Fibroblast of villous mesenchyme (primary cell): ENCODE data around the gene CALML3. TPM values are rescaled to one million over a fixed set of nuclear protein-coding genes. Genes with fewer than 3 reads are reported as not detected.

Experiments
- DNase-seq: peaks from one replicate; pipeline ENCODE4 v3.0.0-alpha.2; 2010; ENCODE audit warnings: low read depth
- H3K4me3 ChIP-seq: 2 replicates; pipeline ENCODE4 v1.5.1; 2011; ENCODE audit warnings: low read depth, mild to moderate bottlenecking, low read length
- CTCF ChIP-seq: IDR thresholded peaks from 2 replicates; pipeline ENCODE4 v1.5.1; 2012; ENCODE audit warnings: low read depth, mild to moderate bottlenecking, low read length; ENCODE audit not compliant: insufficient read depth
- total RNA-seq: library from RNA; depleted of rRNA; stranded (reverse); fragments of >200 nt; gene quantifications from 2 replicates; pipeline ENCODE4 v1.2.3, GENCODE V29; 2012

Gene CALML3
- total RNA-seq, 1 donor, result not detected

- no peak for TF ChIP-seq CTCF
- no peak for DNase-seq
- no peak overlapping the region for H3K4me3 ChIP-seq
These were observed 12.4 kb upstream of the CALML3 start for GRCh38 chr10:5512331-5512730.

GRCh38 chr10:5512881-5513612, 11.7 kb upstream of the CALML3 start:
- no peak for TF ChIP-seq CTCF
- H3K4me3 ChIP-seq, result no peak overlapping the region
- DNase-seq, result peak; percentile 44

- no peak for TF ChIP-seq CTCF
- no peak overlapping the region for H3K4me3 ChIP-seq
- DNase-seq, result peak; percentile 92
These were observed 10.4 kb upstream of the CALML3 start for GRCh38 chr10:5514226-5514850.

GRCh38 chr10:5515948-5516761, 8.6 kb upstream of the CALML3 start:
- no peak for DNase-seq
- TF ChIP-seq CTCF, result no peak
- H3K4me3 ChIP-seq, result no peak overlapping the region

- no peak for DNase-seq
- TF ChIP-seq CTCF, result no peak
- no peak overlapping the region for H3K4me3 ChIP-seq
These were observed 7.2 kb upstream of the CALML3 start for GRCh38 chr10:5517546-5517945.

- no peak for TF ChIP-seq CTCF
- DNase-seq, result no peak
- H3K4me3 ChIP-seq, result no peak overlapping the region
These were observed 6.6 kb upstream of the CALML3 start for GRCh38 chr10:5518143-5518542.
